ENCODE data around the gene ASTN2.
"Not testable (repeated sequence)": the region's sequence is repeated elsewhere in the genome, so short reads cannot be mapped to it uniquely, and the experiment has no call there.

ASTN2 gene

GRCh38 chr9:117098331-117098730, 316.5 kb downstream of the ASTN2 start:
- no peak for DNase-seq

GRCh38 chr9:117097761-117098160, 317.1 kb downstream of the ASTN2 start:
- DNase-seq = no peak

GRCh38 chr9:117096138-117096537, 318.7 kb downstream of the ASTN2 start:
- DNase-seq = no peak

GRCh38 chr9:117095081-117095480, 319.8 kb downstream of the ASTN2 start:
- no peak for DNase-seq

- DNase-seq = no peak
These were observed 320.7 kb downstream of the ASTN2 start for GRCh38 chr9:117093891-117094844.

- no peak for DNase-seq
These were observed 322.3 kb downstream of the ASTN2 start for GRCh38 chr9:117092582-117092981.

- no peak for DNase-seq
These were observed 323.3 kb downstream of the ASTN2 start for GRCh38 chr9:117091529-117091928.

GRCh38 chr9:117088786-117089185, 326.1 kb downstream of the ASTN2 start:
- DNase-seq = no peak

GRCh38 chr9:117088140-117088539, 326.7 kb downstream of the ASTN2 start:
- no peak for DNase-seq

- DNase-seq = no peak
These were observed 330.6 kb downstream of the ASTN2 start for GRCh38 chr9:117084221-117084620.

GRCh38 chr9:117083559-117083958, 331.3 kb downstream of the ASTN2 start:
- no peak for DNase-seq

GRCh38 chr9:117081641-117082317, 333.1 kb downstream of the ASTN2 start:
- no peak for DNase-seq

GRCh38 chr9:117080765-117081390, 334.0 kb downstream of the ASTN2 start:
- no peak for DNase-seq

GRCh38 chr9:117076571-117077290, 338.1 kb downstream of the ASTN2 start:
- DNase-seq = no peak

GRCh38 chr9:117075636-117076035, 339.2 kb downstream of the ASTN2 start:
- no peak for DNase-seq

GRCh38 chr9:117074784-117075520, 339.9 kb downstream of the ASTN2 start:
- DNase-seq = no peak

GRCh38 chr9:117074342-117074662, 340.6 kb downstream of the ASTN2 start:
- DNase-seq = no peak

GRCh38 chr9:117073539-117074341, 341.1 kb downstream of the ASTN2 start:
- DNase-seq = no peak

GRCh38 chr9:117073071-117073470, 341.8 kb downstream of the ASTN2 start:
- no peak for DNase-seq

GRCh38 chr9:117072216-117072615, 342.6 kb downstream of the ASTN2 start:
- DNase-seq = no peak

GRCh38 chr9:117071673-117072207, 343.1 kb downstream of the ASTN2 start:
- not testable (repeated sequence) for DNase-seq
